Activated CD4-positive, alpha-beta T cell treated with anti-CD3 and anti-CD28 coated beads, Interleukin-2, amount 10 ng/mL, durations not matched to agents 7 days and 5 days (primary cell): Measurements from ENCODE around the gene RCSD1. TPM values are rescaled to one million over a fixed set of nuclear protein-coding genes. Genes with fewer than 3 reads are reported as not detected.

Experiments used
- CTCF ChIA-PET: fragments of 350-600 bp; sonication (Branson Sonifier 250); formaldehyde crosslinking; loops from one replicate; lab custom pipeline; 2021; ENCODE audit warnings: antibody characterized with exemption; lab: Charles Lee
- POLR2A ChIA-PET: fragments of 350-600 bp; sonication (Branson Sonifier 250); formaldehyde crosslinking; loops from one replicate; lab custom pipeline; 2021; ENCODE audit warnings: antibody characterized with exemption; lab: Charles Lee
- DNase-seq: peaks from one replicate; pipeline ENCODE4 v3.0.0-alpha.2; 2020
- H3K27ac Mint-ChIP-seq: one replicate; pipeline ENCODE4 v1.8.0; 2021; ENCODE audit warnings: mild to moderate bottlenecking, moderate library complexity, mixed read lengths
- H3K27me3 Mint-ChIP-seq: one replicate; pipeline ENCODE4 v1.8.0; 2021; ENCODE audit warnings: mixed read lengths
- H3K36me3 Mint-ChIP-seq: one replicate; pipeline ENCODE4 v1.8.0; 2021; ENCODE audit warnings: low read depth, mixed read lengths
- H3K4me1 Mint-ChIP-seq: one replicate; pipeline ENCODE4 v1.8.0; 2021; ENCODE audit warnings: mixed read lengths
- H3K4me3 Mint-ChIP-seq: one replicate; pipeline ENCODE4 v1.8.0; 2021; ENCODE audit warnings: mild to moderate bottlenecking, moderate library complexity, mixed read lengths
- H3K9me3 Mint-ChIP-seq: one replicate; pipeline ENCODE4 v1.8.0; 2021; ENCODE audit warnings: mixed read lengths
- total RNA-seq, 2 experiments: library from RNA; stranded (reverse); gene quantifications; one replicate each; pipeline ENCODE4 v1.2.3, GENCODE V29; 2021

The RCSD1 gene
- total RNA-seq, 2 experiments from 2014 or later: 152 to 157 TPM

- POLR2A ChIA-PET: no interaction called here
- peaks cover 36% of the 10 kb centered on the region for H3K4me1 Mint-ChIP-seq
These were observed 33.2 kb downstream of the RCSD1 start for GRCh38 chr1:167663002-167663772.

DNA sequence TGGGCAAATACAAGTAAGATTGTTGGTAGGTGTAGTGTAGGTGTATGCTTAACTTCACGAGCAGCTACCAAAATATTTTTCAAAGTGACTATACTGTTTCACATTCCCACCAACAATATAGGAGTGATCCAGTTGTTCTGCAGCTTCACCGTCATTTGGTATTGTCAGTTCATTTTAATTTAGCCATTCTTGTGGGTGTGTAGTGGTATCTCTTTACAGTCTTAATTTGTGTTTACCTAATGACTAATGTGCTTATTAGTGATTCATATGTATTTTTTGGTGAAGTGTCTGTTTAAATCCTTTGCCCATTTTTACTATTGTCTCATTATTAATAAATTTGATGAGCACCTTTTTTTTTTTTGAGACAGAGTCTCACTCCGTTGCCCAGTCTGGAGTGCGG is 35.4 kb downstream of the RCSD1 start:
- peaks cover 74% of the 10 kb centered on the region for H3K36me3 Mint-ChIP-seq
- H3K27me3 Mint-ChIP-seq: no peaks in the 10 kb centered on the region
- ChIA-PET POLR2A (no interaction called here), CTCF (interaction anchor here (0.7 to 1.5 kb wide), 3 partner anchors 18 to 154 kb away, joined by 3 to 4 read pairs (median 3); no protein-coding TSS in a partner anchor)
- no peak overlapping the region for H3K27ac Mint-ChIP-seq
- H3K4me1 Mint-ChIP-seq: peaks cover 29% of the 10 kb centered on the region
- no peak for DNase-seq
- no peak overlapping the region for H3K4me3 Mint-ChIP-seq
- H3K9me3 Mint-ChIP-seq: no peaks in the 10 kb centered on the region

More at GRCh38 chr1:167663002-167663772, 33.2 kb downstream of the RCSD1 start:
- no peak for DNase-seq
- Mint-ChIP-seq H3K4me3 (no peak overlapping the region), H3K9me3 (no peaks in the 10 kb centered on the region), H3K36me3 (peaks cover 70% of the 10 kb centered on the region), H3K27ac (no peak overlapping the region), H3K27me3 (no peaks in the 10 kb centered on the region)
- CTCF ChIA-PET: interaction anchor here (1.0 to 1.5 kb wide), 3 partner anchors 8 to 18 kb away, joined by 3 to 4 read pairs (median 3); no protein-coding TSS in a partner anchor

- Mint-ChIP-seq H3K4me1 (peaks cover 35% of the 10 kb centered on the region), H3K9me3 (no peaks in the 10 kb centered on the region), H3K36me3 (peaks cover 78% of the 10 kb centered on the region), H3K27ac (no peak overlapping the region), H3K27me3 (no peaks in the 10 kb centered on the region), H3K4me3 (no peak overlapping the region)
- CTCF ChIA-PET: interaction anchor here (1.0 to 1.8 kb wide), 4 partner anchors 9 to 66 kb away, joined by 3 to 7 read pairs (median 4); no protein-coding TSS in a partner anchor
- POLR2A ChIA-PET: no interaction called here
- DNase-seq: no peak
These were observed 36.4 kb downstream of the RCSD1 start for GRCh38 chr1:167666416-167666815.

- POLR2A ChIA-PET: no interaction called here
- H3K9me3 Mint-ChIP-seq: no peaks in the 10 kb centered on the region
These were observed 37.5 kb downstream of the RCSD1 start for GRCh38 chr1:167667536-167667935.

GRCh38 chr1:167668108-167668507 is 38.1 kb downstream of the RCSD1 start:
- peaks cover 39% of the 10 kb centered on the region for H3K4me1 Mint-ChIP-seq
- CTCF ChIA-PET: interaction anchor here (0.9 to 1.3 kb wide), 4 partner anchors 12 to 63 kb away, joined by 3 to 5 read pairs (median 4); no protein-coding TSS in a partner anchor
- DNase-seq: no peak
- H3K9me3 Mint-ChIP-seq: no peaks in the 10 kb centered on the region
- no peak overlapping the region for H3K4me3 Mint-ChIP-seq
- H3K27ac Mint-ChIP-seq: no peak overlapping the region
- no peaks in the 10 kb centered on the region for H3K27me3 Mint-ChIP-seq
- POLR2A ChIA-PET: no interaction called here
- H3K36me3 Mint-ChIP-seq: peaks cover 77% of the 10 kb centered on the region

More at GRCh38 chr1:167667536-167667935, 37.5 kb downstream of the RCSD1 start:
- H3K4me1 Mint-ChIP-seq: peaks cover 40% of the 10 kb centered on the region
- no peaks in the 10 kb centered on the region for H3K27me3 Mint-ChIP-seq
- H3K4me3 Mint-ChIP-seq: no peak overlapping the region
- H3K27ac Mint-ChIP-seq: no peak overlapping the region
- peaks cover 78% of the 10 kb centered on the region for H3K36me3 Mint-ChIP-seq
- DNase-seq: no peak
- CTCF ChIA-PET: interaction anchor here (0.6 to 1.8 kb wide), 5 partner anchors 8 to 42 kb away, joined by 3 to 7 read pairs (median 4); no protein-coding TSS in a partner anchor

DNA sequence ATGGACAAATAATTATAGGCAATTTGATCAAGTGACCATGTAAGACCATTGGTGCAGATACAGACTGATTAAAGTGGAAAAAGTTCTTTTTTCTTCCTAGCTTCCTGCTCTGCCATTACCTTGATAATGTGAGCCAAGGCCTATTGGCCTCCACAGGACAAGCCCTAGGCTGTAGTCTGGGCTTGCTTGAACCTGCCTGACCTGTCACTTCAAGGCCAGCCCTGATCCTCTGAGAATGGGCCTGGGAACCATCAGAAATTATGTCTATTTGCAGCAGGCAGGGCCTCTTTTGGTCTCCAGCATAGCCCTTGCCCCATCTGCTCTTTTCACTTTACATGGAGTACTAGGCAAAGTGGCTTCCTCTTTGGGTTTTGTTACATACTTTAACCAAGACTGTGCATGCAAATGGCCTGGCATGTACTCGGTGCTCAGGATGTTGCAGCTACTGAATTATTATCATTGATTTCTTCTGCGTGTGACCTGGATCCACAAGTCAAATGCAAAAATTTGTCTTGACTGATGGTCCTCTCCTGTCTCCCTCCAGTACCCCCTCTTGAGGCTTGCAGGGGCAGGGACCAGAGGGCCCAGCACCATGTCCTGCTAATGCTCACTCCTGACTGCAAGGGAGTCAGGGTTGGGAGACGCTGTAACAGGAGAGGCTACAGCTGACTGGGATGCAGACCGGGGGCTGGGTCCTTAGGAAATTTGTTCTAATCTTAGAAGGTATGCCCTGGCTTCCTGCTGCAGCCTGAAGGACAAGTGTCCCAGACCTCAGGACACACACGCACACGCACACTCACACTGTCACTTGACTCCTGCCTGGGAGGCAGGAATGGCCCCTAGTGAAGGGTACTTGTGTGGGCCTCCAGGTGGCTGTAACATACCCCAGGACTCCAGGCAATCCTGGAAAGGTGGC is 39.4 kb downstream of the RCSD1 start:
- no peak for DNase-seq
- Mint-ChIP-seq H3K9me3 (no peaks in the 10 kb centered on the region), H3K4me3 (no peak overlapping the region), H3K27me3 (no peaks in the 10 kb centered on the region), H3K36me3 (peaks cover 78% of the 10 kb centered on the region), H3K27ac (no peak overlapping the region), H3K4me1 (peaks cover 45% of the 10 kb centered on the region)
- ChIA-PET CTCF (interaction anchor here (1.0 to 1.3 kb wide), 2 partner anchors 15 to 24 kb away, joined by 3 to 4 read pairs; no protein-coding TSS in a partner anchor), POLR2A (no interaction called here)

DNA sequence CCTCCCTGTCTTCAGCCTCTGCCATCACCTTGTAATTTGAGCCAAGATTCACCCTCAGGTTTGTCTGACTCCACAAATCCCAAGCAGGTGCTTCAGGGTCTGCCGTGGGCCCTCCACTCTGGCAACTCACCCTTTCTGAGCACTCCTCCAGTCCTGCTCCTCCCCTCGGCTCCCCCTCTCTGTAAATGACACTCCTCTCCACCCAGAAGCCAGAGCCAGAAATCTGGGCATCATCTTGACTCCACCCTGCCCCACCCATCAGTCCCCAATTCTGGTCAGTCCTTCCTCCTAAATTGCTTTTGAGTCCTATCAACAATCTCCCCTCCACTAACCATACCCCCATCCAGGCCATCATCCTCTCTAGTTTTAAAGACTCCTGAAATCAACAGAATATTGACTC is 40.5 kb downstream of the RCSD1 start:
- CTCF ChIA-PET: no interaction called here
- Mint-ChIP-seq H3K4me3 (no peak overlapping the region), H3K4me1 (peaks cover 48% of the 10 kb centered on the region)

GRCh38 chr1:167671727-167672511 is 41.9 kb downstream of the RCSD1 start:
- H3K27ac Mint-ChIP-seq: no peak overlapping the region
- no peak for DNase-seq
- H3K4me3 Mint-ChIP-seq: no peak overlapping the region
- CTCF ChIA-PET: interaction anchor here (0.9 to 1.2 kb wide), 3 partner anchors 9 to 70 kb away, joined by 3 to 4 read pairs (median 3); no protein-coding TSS in a partner anchor
- peaks cover 81% of the 10 kb centered on the region for H3K36me3 Mint-ChIP-seq
- POLR2A ChIA-PET: no interaction called here
- H3K27me3 Mint-ChIP-seq: no peaks in the 10 kb centered on the region
- H3K9me3 Mint-ChIP-seq: no peaks in the 10 kb centered on the region
- peaks cover 59% of the 10 kb centered on the region for H3K4me1 Mint-ChIP-seq

More for the DNA sequence above, 40.5 kb downstream of the RCSD1 start:
- Mint-ChIP-seq H3K36me3 (peaks cover 79% of the 10 kb centered on the region), H3K27ac (no peak overlapping the region), H3K9me3 (no peaks in the 10 kb centered on the region), H3K27me3 (no peaks in the 10 kb centered on the region)
- POLR2A ChIA-PET: no interaction called here
- no peak for DNase-seq

GRCh38 chr1:167672831-167673230 is 42.8 kb downstream of the RCSD1 start:
- no peak overlapping the region for H3K27ac Mint-ChIP-seq
- peaks cover 64% of the 10 kb centered on the region for H3K4me1 Mint-ChIP-seq
- H3K27me3 Mint-ChIP-seq: no peaks in the 10 kb centered on the region
- ChIA-PET CTCF (interaction anchor here (0.5 to 1.2 kb wide), 5 partner anchors 23 to 83 kb away, joined by 3 to 4 read pairs (median 3); no protein-coding TSS in a partner anchor), POLR2A (no interaction called here)
- peaks cover 79% of the 10 kb centered on the region for H3K36me3 Mint-ChIP-seq
- no peaks in the 10 kb centered on the region for H3K9me3 Mint-ChIP-seq
- no peak for DNase-seq
- H3K4me3 Mint-ChIP-seq: no peak overlapping the region

DNA sequence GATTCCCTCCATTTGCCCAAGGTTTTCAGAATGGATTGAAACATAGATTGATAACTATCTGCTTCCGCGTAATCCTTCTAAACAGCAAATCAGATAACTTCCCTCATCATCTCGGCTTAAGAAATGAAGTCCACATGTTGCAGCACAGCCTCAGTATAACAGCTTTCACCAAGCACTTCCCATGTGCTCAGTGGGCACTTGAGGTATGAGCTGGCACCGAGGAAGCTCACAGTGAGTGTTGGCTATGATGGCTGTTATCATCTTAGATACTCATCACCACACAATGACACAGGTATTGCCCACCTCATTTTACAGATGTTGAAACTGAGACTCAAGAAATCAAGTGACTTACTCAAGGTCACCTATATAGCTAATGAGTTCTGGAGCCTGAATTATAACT is 43.2 kb downstream of the RCSD1 start:
- peaks cover 78% of the 10 kb centered on the region for H3K36me3 Mint-ChIP-seq
- H3K27me3 Mint-ChIP-seq: no peaks in the 10 kb centered on the region
- no peak overlapping the region for H3K4me3 Mint-ChIP-seq
- no peak for DNase-seq
- no peaks in the 10 kb centered on the region for H3K9me3 Mint-ChIP-seq
- peaks cover 63% of the 10 kb centered on the region for H3K4me1 Mint-ChIP-seq
- ChIA-PET CTCF (interaction anchor here (0.5 to 1.2 kb wide), 5 partner anchors 23 to 84 kb away, joined by 3 to 4 read pairs (median 3); no protein-coding TSS in a partner anchor), POLR2A (no interaction called here)
- H3K27ac Mint-ChIP-seq: no peak overlapping the region

- CTCF ChIA-PET: interaction anchor here (1.2 kb wide), 1 partner anchor 41 kb away, joined by 3 read pairs; no protein-coding TSS in a partner anchor
- DNase-seq: no peak
- Mint-ChIP-seq H3K9me3 (no peaks in the 10 kb centered on the region), H3K4me3 (no peak overlapping the region), H3K4me1 (peaks cover 55% of the 10 kb centered on the region), H3K27ac (no peak overlapping the region), H3K27me3 (no peaks in the 10 kb centered on the region), H3K36me3 (peaks cover 70% of the 10 kb centered on the region)
- POLR2A ChIA-PET: no interaction called here
These were observed 44.1 kb downstream of the RCSD1 start for GRCh38 chr1:167674156-167674555.
